HepG2 (cell line): Measurements from ENCODE around the gene FLAD1. TPM values are rescaled to one million over a fixed set of nuclear protein-coding genes. Genes with fewer than 3 reads are reported as not detected.

Source experiments
- ARHGAP35 ChIP-seq: sonication (generic); formaldehyde crosslinking; IDR thresholded peaks from 2 replicates; pipeline ENCODE4 v1.9.0; 2022; ENCODE audit warnings: mild to moderate bottlenecking, inconsistent platforms, moderate library complexity, missing genetic modification reagents, borderline replicate concordance
- CCAR2 ChIP-seq: fragments of 200-400 bp; formaldehyde crosslinking; optimal IDR thresholded peaks from 2 replicates; pipeline ENCODE3; 2018; ENCODE audit warnings: low read depth, mild to moderate bottlenecking, low read length, moderate library complexity
- DDIT3 ChIP-seq: sonication (generic); formaldehyde crosslinking; IDR thresholded peaks from 2 replicates; pipeline ENCODE4 v1.4.0; 2020; ENCODE audit warnings: mild to moderate bottlenecking, missing genetic modification reagents
- ESRRA ChIP-seq: sonication (generic); formaldehyde crosslinking; IDR thresholded peaks from 2 replicates; pipeline ENCODE4 v1.5.1; 2020; ENCODE audit warnings: mild to moderate bottlenecking, low read depth, missing genetic modification reagents
- FOSL1 ChIP-seq: sonication (generic); formaldehyde crosslinking; IDR thresholded peaks from 2 replicates; pipeline ENCODE4 v1.9.0; 2021; ENCODE audit warnings: missing genetic modification reagents, borderline replicate concordance
- FOXJ3 ChIP-seq: sonication (generic); formaldehyde crosslinking; IDR thresholded peaks from 2 replicates; pipeline ENCODE4 v1.4.0; 2020; ENCODE audit warnings: missing genetic modification reagents, mild to moderate bottlenecking, borderline replicate concordance
- GLI4 ChIP-seq: sonication (generic); formaldehyde crosslinking; IDR thresholded peaks from 2 replicates; pipeline ENCODE4 v1.5.1; 2020; ENCODE audit warnings: missing genetic modification reagents, mild to moderate bottlenecking, moderate library complexity, borderline replicate concordance
- HDAC1 ChIP-seq: sonication (generic); formaldehyde crosslinking; IDR thresholded peaks from 2 replicates; pipeline ENCODE4 v1.5.1; 2020; ENCODE audit warnings: mild to moderate bottlenecking, missing genetic modification reagents
- PAX8 ChIP-seq: sonication (generic); formaldehyde crosslinking; IDR thresholded peaks from 2 replicates; pipeline ENCODE4 v1.8.0; 2022; ENCODE audit warnings: mild to moderate bottlenecking, missing genetic modification reagents, borderline replicate concordance
- TFDP2 ChIP-seq: sonication (generic); formaldehyde crosslinking; IDR thresholded peaks from 2 replicates; pipeline ENCODE4 v1.4.0; 2020; ENCODE audit warnings: missing genetic modification reagents
- YEATS2 ChIP-seq: sonication (generic); formaldehyde crosslinking; IDR thresholded peaks from 2 replicates; pipeline ENCODE4 v1.4.0; 2020; ENCODE audit warnings: missing genetic modification reagents, borderline replicate concordance
- ZBTB7A ChIP-seq: sonication (generic); formaldehyde crosslinking; IDR thresholded peaks from 2 replicates; pipeline ENCODE4 v1.8.0; 2022; ENCODE audit warnings: mild to moderate bottlenecking, missing genetic modification reagents
- ZNF34 ChIP-seq: sonication (generic); formaldehyde crosslinking; IDR thresholded peaks from 2 replicates; pipeline ENCODE4 v1.4.0; 2020; ENCODE audit warnings: mild to moderate bottlenecking, missing genetic modification reagents, borderline replicate concordance
- ZNF7 ChIP-seq: IDR thresholded peaks from 2 replicates; pipeline ENCODE4 v1.6.1; 2016; ENCODE audit warnings: missing biosample characterization, missing genetic modification reagents
- ZNF839 ChIP-seq: sonication (generic); formaldehyde crosslinking; IDR thresholded peaks from 2 replicates; pipeline ENCODE4 v1.4.0; 2020; ENCODE audit warnings: missing genetic modification reagents, mild to moderate bottlenecking, borderline replicate concordance
- ZSCAN20 ChIP-seq: sonication (generic); formaldehyde crosslinking; IDR thresholded peaks from 2 replicates; pipeline ENCODE4 v1.4.0; 2020; ENCODE audit warnings: missing genetic modification reagents, mild to moderate bottlenecking, borderline replicate concordance
- polyA plus RNA-seq, 8 experiments: library from polyadenylated mRNA; depleted of rRNA in 3 of 8; stranded (reverse) in 7 of 8; unstranded in 1 of 8; fragments of >200 nt; fragmentation: Illumina TruSeq in 4 of 8; extraction: Trizol in 4 of 8; gene quantifications; 2 replicates each; pipeline versions ENCODE4 v1.2.1 to v1.2.3, GENCODE V29; 2011 to 2016; ENCODE audit warnings: low read depth in 4 of 8, missing spikeins in 1 of 8, mixed read lengths in 1 of 8; ENCODE audit not compliant: insufficient read depth in 1 of 8
- total RNA-seq, 5 experiments: library from RNA; depleted of rRNA; stranded (reverse); fragments of >200 nt; fragmentation: Illumina TruSeq; extraction: Trizol; gene quantifications; 2 replicates each; pipeline ENCODE4 v1.2.3, GENCODE V29; 2016; ENCODE audit warnings: low read depth in 1 of 5
- TF ChIP-seq, protein P1 (sequence below): sonication (generic); formaldehyde crosslinking; IDR thresholded peaks from 2 replicates; pipeline ENCODE4 v1.4.0; 2020; ENCODE audit warnings: mild to moderate bottlenecking, missing genetic modification reagents
- TF ChIP-seq, protein P2 (sequence below): sonication (generic); formaldehyde crosslinking; IDR thresholded peaks from 2 replicates; pipeline ENCODE4 v1.8.1; 2022; ENCODE audit warnings: mild to moderate bottlenecking, missing genetic modification reagents
- TF ChIP-seq, protein P3 (sequence below): sonication (generic); formaldehyde crosslinking; IDR thresholded peaks from 2 replicates; pipeline ENCODE4 v1.5.1; 2020; ENCODE audit warnings: missing genetic modification reagents, mild to moderate bottlenecking, borderline replicate concordance

The FLAD1 gene
- total and polyA plus RNA-seq, 2 of the 13 experiments (the other 11 are each of a cell fraction or from before 2014, with no cell fraction given), result 25.9 to 32.8 TPM

- TF ChIP-seq, protein P1, sequence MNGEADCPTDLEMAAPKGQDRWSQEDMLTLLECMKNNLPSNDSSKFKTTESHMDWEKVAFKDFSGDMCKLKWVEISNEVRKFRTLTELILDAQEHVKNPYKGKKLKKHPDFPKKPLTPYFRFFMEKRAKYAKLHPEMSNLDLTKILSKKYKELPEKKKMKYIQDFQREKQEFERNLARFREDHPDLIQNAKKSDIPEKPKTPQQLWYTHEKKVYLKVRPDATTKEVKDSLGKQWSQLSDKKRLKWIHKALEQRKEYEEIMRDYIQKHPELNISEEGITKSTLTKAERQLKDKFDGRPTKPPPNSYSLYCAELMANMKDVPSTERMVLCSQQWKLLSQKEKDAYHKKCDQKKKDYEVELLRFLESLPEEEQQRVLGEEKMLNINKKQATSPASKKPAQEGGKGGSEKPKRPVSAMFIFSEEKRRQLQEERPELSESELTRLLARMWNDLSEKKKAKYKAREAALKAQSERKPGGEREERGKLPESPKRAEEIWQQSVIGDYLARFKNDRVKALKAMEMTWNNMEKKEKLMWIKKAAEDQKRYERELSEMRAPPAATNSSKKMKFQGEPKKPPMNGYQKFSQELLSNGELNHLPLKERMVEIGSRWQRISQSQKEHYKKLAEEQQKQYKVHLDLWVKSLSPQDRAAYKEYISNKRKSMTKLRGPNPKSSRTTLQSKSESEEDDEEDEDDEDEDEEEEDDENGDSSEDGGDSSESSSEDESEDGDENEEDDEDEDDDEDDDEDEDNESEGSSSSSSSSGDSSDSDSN (CRISPR knock-in tag), result peak; percentile 28; the same call in 1 of the 2 replicates
- TF ChIP-seq ZBTB7A (CRISPR knock-in tag) (peak; percentile 45; the same call in 1 of the 2 replicates), GLI4 (CRISPR knock-in tag) (peak; percentile 78; the same call in 1 of the 2 replicates), ARHGAP35 (CRISPR knock-in tag) (no peak), ZNF34 (CRISPR knock-in tag) (no peak), ZNF7 (CRISPR knock-in tag) (no peak), ZNF839 (no peak), CCAR2 (no peak), FOXJ3 (CRISPR knock-in tag) (no peak), HDAC1 (CRISPR knock-in tag) (peak; percentile 37; the same call in 1 of the 2 replicates), FOSL1 (CRISPR knock-in tag) (no peak), DDIT3 (CRISPR knock-in tag) (no peak), ESRRA (CRISPR knock-in tag) (no peak), YEATS2 (CRISPR knock-in tag) (no peak), ZSCAN20 (CRISPR knock-in tag) (no peak), TFDP2 (CRISPR knock-in tag) (peak; percentile 43; the same call in 1 of the 2 replicates), PAX8 (CRISPR knock-in tag) (no peak)
- TF ChIP-seq, protein P2, sequence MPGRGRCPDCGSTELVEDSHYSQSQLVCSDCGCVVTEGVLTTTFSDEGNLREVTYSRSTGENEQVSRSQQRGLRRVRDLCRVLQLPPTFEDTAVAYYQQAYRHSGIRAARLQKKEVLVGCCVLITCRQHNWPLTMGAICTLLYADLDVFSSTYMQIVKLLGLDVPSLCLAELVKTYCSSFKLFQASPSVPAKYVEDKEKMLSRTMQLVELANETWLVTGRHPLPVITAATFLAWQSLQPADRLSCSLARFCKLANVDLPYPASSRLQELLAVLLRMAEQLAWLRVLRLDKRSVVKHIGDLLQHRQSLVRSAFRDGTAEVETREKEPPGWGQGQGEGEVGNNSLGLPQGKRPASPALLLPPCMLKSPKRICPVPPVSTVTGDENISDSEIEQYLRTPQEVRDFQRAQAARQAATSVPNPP (CRISPR knock-in tag), result no peak
- TF ChIP-seq, protein P3, sequence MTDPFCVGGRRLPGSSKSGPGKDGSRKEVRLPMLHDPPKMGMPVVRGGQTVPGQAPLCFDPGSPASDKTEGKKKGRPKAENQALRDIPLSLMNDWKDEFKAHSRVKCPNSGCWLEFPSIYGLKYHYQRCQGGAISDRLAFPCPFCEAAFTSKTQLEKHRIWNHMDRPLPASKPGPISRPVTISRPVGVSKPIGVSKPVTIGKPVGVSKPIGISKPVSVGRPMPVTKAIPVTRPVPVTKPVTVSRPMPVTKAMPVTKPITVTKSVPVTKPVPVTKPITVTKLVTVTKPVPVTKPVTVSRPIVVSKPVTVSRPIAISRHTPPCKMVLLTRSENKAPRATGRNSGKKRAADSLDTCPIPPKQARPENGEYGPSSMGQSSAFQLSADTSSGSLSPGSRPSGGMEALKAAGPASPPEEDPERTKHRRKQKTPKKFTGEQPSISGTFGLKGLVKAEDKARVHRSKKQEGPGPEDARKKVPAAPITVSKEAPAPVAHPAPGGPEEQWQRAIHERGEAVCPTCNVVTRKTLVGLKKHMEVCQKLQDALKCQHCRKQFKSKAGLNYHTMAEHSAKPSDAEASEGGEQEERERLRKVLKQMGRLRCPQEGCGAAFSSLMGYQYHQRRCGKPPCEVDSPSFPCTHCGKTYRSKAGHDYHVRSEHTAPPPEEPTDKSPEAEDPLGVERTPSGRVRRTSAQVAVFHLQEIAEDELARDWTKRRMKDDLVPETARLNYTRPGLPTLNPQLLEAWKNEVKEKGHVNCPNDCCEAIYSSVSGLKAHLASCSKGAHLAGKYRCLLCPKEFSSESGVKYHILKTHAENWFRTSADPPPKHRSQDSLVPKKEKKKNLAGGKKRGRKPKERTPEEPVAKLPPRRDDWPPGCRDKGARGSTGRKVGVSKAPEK, result no peak
These were observed 16.6 kb downstream of the FLAD1 start (continued) for GRCh38 chr1:154999571-155000410.
